GM23338 (cell line): ENCODE data around the gene HELB.

Experiments used
- EZH2 ChIP-seq: fragments of 200-600 bp; sonication (generic); IDR thresholded peaks from one replicate; pipeline ENCODE4 v1.8.0; 2017; ENCODE audit warnings: antibody characterized with exemption, mild to moderate bottlenecking, low read depth; ENCODE audit not compliant: unreplicated experiment
- JUNB ChIP-seq: IDR thresholded peaks from one replicate; pipeline ENCODE4 v1.6.1; 2016; ENCODE audit warnings: antibody characterized with exemption; ENCODE audit not compliant: unreplicated experiment
- POLR2AphosphoS5 ChIP-seq: IDR thresholded peaks from 2 replicates; pipeline ENCODE4 v1.6.1; 2016; ENCODE audit warnings: antibody characterized with exemption, low read depth
- TF ChIP-seq, protein P1 (sequence below), 2 experiments: fragments of 200-600 bp in 1 of 2; sonication (generic) in 1 of 2; conservative IDR thresholded peaks; 2 replicates each; pipeline versions ENCODE4 v1.5.1 to v1.6.1; 2016 to 2017; ENCODE audit warnings: antibody characterized with exemption in 2 of 2, low read depth in 2 of 2, mild to moderate bottlenecking in 2 of 2, moderate library complexity in 1 of 2
- TF ChIP-seq, protein P2 (sequence below): IDR thresholded peaks from one replicate; pipeline ENCODE4 v1.6.1; 2018; ENCODE audit warnings: antibody characterized with exemption; ENCODE audit not compliant: unreplicated experiment

DNA sequence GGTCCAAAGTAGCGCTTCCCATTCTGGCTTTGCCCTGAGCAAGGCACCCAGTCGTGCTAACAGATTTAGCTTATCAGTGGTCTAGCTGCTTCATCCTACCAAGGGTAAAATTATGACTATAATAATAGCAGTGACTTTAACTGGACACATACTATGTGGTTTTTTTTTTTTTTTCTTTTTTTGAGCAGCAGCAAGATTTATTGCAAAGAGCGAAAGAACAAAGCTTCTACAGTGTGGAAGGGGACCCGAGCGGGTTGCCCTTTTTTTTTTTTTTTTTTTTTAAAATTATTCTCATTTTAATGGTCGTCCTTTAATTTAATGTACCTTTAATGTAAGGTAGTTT lies 505 bp downstream of the HELB start:
- TF ChIP-seq, protein P1, sequence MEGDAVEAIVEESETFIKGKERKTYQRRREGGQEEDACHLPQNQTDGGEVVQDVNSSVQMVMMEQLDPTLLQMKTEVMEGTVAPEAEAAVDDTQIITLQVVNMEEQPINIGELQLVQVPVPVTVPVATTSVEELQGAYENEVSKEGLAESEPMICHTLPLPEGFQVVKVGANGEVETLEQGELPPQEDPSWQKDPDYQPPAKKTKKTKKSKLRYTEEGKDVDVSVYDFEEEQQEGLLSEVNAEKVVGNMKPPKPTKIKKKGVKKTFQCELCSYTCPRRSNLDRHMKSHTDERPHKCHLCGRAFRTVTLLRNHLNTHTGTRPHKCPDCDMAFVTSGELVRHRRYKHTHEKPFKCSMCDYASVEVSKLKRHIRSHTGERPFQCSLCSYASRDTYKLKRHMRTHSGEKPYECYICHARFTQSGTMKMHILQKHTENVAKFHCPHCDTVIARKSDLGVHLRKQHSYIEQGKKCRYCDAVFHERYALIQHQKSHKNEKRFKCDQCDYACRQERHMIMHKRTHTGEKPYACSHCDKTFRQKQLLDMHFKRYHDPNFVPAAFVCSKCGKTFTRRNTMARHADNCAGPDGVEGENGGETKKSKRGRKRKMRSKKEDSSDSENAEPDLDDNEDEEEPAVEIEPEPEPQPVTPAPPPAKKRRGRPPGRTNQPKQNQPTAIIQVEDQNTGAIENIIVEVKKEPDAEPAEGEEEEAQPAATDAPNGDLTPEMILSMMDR (conservative IDR thresholded peaks at IDR 0.05; ENCODE audit: low read depth in 2 of 2), result no peak
- TF ChIP-seq, protein P2, sequence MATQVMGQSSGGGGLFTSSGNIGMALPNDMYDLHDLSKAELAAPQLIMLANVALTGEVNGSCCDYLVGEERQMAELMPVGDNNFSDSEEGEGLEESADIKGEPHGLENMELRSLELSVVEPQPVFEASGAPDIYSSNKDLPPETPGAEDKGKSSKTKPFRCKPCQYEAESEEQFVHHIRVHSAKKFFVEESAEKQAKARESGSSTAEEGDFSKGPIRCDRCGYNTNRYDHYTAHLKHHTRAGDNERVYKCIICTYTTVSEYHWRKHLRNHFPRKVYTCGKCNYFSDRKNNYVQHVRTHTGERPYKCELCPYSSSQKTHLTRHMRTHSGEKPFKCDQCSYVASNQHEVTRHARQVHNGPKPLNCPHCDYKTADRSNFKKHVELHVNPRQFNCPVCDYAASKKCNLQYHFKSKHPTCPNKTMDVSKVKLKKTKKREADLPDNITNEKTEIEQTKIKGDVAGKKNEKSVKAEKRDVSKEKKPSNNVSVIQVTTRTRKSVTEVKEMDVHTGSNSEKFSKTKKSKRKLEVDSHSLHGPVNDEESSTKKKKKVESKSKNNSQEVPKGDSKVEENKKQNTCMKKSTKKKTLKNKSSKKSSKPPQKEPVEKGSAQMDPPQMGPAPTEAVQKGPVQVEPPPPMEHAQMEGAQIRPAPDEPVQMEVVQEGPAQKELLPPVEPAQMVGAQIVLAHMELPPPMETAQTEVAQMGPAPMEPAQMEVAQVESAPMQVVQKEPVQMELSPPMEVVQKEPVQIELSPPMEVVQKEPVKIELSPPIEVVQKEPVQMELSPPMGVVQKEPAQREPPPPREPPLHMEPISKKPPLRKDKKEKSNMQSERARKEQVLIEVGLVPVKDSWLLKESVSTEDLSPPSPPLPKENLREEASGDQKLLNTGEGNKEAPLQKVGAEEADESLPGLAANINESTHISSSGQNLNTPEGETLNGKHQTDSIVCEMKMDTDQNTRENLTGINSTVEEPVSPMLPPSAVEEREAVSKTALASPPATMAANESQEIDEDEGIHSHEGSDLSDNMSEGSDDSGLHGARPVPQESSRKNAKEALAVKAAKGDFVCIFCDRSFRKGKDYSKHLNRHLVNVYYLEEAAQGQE, result no peak
- TF ChIP-seq POLR2AphosphoS5 (no peak), EZH2 (no peak), JUNB (no peak)
